GM23248 (cell line): ENCODE data around the gene THAP3. TPM values are rescaled to one million over a fixed set of nuclear protein-coding genes. Genes with fewer than 3 reads are reported as not detected.

Source experiments
- DNase-seq: peaks from one replicate; pipeline ENCODE4 v3.0.0-alpha.2; 2015
- H2AFZ ChIP-seq: fragments of 200-600 bp; sonication (generic); 2 replicates; pipeline ENCODE4 v1.6.1; 2016; ENCODE audit warnings: antibody characterized with exemption
- H3F3A ChIP-seq: fragments of 200-600 bp; sonication (generic); 2 replicates; pipeline ENCODE4 v1.6.1; 2016; ENCODE audit warnings: mild to moderate bottlenecking, antibody characterized with exemption, mixed run types; ENCODE audit not compliant: insufficient read depth
- H3K27ac ChIP-seq: fragments of 200-600 bp; sonication (generic); 2 replicates; pipeline ENCODE4 v1.5.1; 2016; ENCODE audit warnings: mild to moderate bottlenecking
- H3K27me3 ChIP-seq: fragments of 200-600 bp; sonication (generic); replicated peaks from 2 replicates; pipeline ENCODE4 v1.6.1; 2016; ENCODE audit warnings: mild to moderate bottlenecking; ENCODE audit not compliant: insufficient read depth
- H3K36me3 ChIP-seq: fragments of 200-600 bp; sonication (generic); 2 replicates; pipeline ENCODE4 v1.6.1; 2016; ENCODE audit warnings: low read depth, mild to moderate bottlenecking
- H3K4me1 ChIP-seq: fragments of 200-600 bp; sonication (generic); 2 replicates; pipeline ENCODE4 v1.6.1; 2016; ENCODE audit warnings: mild to moderate bottlenecking; ENCODE audit not compliant: insufficient read depth
- H3K4me2 ChIP-seq: fragments of 200-600 bp; sonication (generic); one replicate; pipeline ENCODE4 v1.6.1; 2016; ENCODE audit warnings: mild to moderate bottlenecking; ENCODE audit not compliant: unreplicated experiment
- H3K4me3 ChIP-seq: fragments of 200-600 bp; sonication (generic); 2 replicates; pipeline ENCODE4 v1.5.1; 2016; ENCODE audit warnings: mild to moderate bottlenecking
- H3K79me2 ChIP-seq: fragments of 200-600 bp; sonication (generic); 2 replicates; pipeline ENCODE4 v1.6.1; 2016; ENCODE audit warnings: mild to moderate bottlenecking; ENCODE audit not compliant: insufficient read depth
- H3K9ac ChIP-seq: fragments of 200-600 bp; sonication (generic); 2 replicates; pipeline ENCODE4 v1.6.1; 2016; ENCODE audit warnings: mild to moderate bottlenecking
- H3K9me2 ChIP-seq: fragments of 200-600 bp; sonication (generic); 2 replicates; pipeline ENCODE4 v1.6.1; 2016; ENCODE audit warnings: mixed run types, mild to moderate bottlenecking, moderate library complexity; ENCODE audit not compliant: insufficient read depth
- H3K9me3 ChIP-seq: fragments of 200-600 bp; sonication (generic); one replicate; pipeline ENCODE4 v1.6.1; 2017; ENCODE audit warnings: low read depth
- H4K20me1 ChIP-seq: fragments of 200-600 bp; sonication (generic); 2 replicates; pipeline ENCODE4 v1.6.0; 2016; ENCODE audit not compliant: insufficient read depth
- EZH2 ChIP-seq: fragments of 200-600 bp; sonication (generic); IDR thresholded peaks from 2 replicates; pipeline ENCODE4 v1.6.1; 2018; ENCODE audit warnings: antibody characterized with exemption, mild to moderate bottlenecking; ENCODE audit not compliant: insufficient read depth, poor library complexity, severe bottlenecking
- EZH2phosphoT487 ChIP-seq: fragments of 200-600 bp; sonication (generic); IDR thresholded peaks from 2 replicates; pipeline ENCODE4 v1.6.1; 2018; ENCODE audit warnings: antibody characterized with exemption, moderate library complexity, mild to moderate bottlenecking, low read depth; ENCODE audit not compliant: insufficient read depth
- WGBS, 2 experiments: methylation state at CpG; one replicate each; pipeline ENCODE4 v1.1.6; 2015 to 2017; ENCODE audit warnings: low lambda C conversion rate in 2 of 2, low coverage in 1 of 2; ENCODE audit errors: missing lambda C conversion rate in 2 of 2; 5-methylcytosine and 5-hydroxymethylcytosine counted together
- in situ Hi-C: fragments of 300-500 bp; cut with MboI; formaldehyde crosslinking; loops from 2 replicates; pipeline ENCODE4 v1.15.0; 2020
- polyA plus RNA-seq: library from polyadenylated mRNA; unstranded; fragments of >200 nt; fragmentation: Nextera tagmentation; extraction: Ambion mirVana; gene quantifications from 2 replicates; pipeline ENCODE4 v1.2.1, GENCODE V29; 2016
- total RNA-seq: library from RNA; depleted of rRNA; stranded (reverse); fragments of >200 nt; shearing (Covaris generic); gene quantifications from 2 replicates; pipeline ENCODE4 v1.2.3, GENCODE V29; 2014

THAP3 gene
- total and polyA plus RNA-seq, 2 experiments from 2014 or later, result 14.5 to 19.0 TPM

- H2AFZ ChIP-seq, result no peak overlapping the region
- TF ChIP-seq EZH2phosphoT487 (no peak), EZH2 (no peak)
- H4K20me1 ChIP-seq, result no peaks in the 10 kb centered on the region
- DNase-seq, result no peak
- no peaks in the 10 kb centered on the region for H3K9me3 ChIP-seq
- H3K79me2 ChIP-seq, result peaks cover 61% of the 10 kb centered on the region
- peaks cover 26% of the 10 kb centered on the region for H3F3A ChIP-seq
- in situ Hi-C loops, result no loop called here
- 0 out of 2 replicates have a peak, but pooled peaks cover 4% of the 10 kb centered on the region for H3K36me3 ChIP-seq
- H3K4me1 ChIP-seq, result no peaks in the 10 kb centered on the region
- H3K27me3 ChIP-seq, result no peaks in the 10 kb centered on the region
- H3K9ac ChIP-seq, result no peak overlapping the region
- no peak overlapping the region for H3K4me3 ChIP-seq
- H3K9me2 ChIP-seq, result no peaks in the 10 kb centered on the region
- no peak overlapping the region for H3K4me2 ChIP-seq
- 96 to 98% methylated on average over 9 of the region's 9 CpGs for WGBS, 2 experiments
- no peak overlapping the region for H3K27ac ChIP-seq
Observed at GRCh38 chr1:6627031-6627430, 2.4 kb downstream of the THAP3 start.

GRCh38 chr1:6627841-6628545 lies 3.3 kb downstream of the THAP3 start:
- TF ChIP-seq EZH2, result no peak
- no peak for TF ChIP-seq EZH2phosphoT487
- no peak overlapping the region for H3K4me3 ChIP-seq
- H3K4me1 ChIP-seq, result no peaks in the 10 kb centered on the region
- H3K27ac ChIP-seq, result no peak overlapping the region
- in situ Hi-C loops, result no loop called here
- DNase-seq, result no peak
- 91 to 93% methylated on average over 21 of the region's 21 CpGs for WGBS, 2 experiments
- peaks cover 52% of the 10 kb centered on the region for H3K79me2 ChIP-seq
- no peaks in the 10 kb centered on the region for H3K9me2 ChIP-seq
- no peaks in the 10 kb centered on the region for H3K27me3 ChIP-seq
- peaks cover 17% of the 10 kb centered on the region for H3F3A ChIP-seq
- H3K9ac ChIP-seq, result no peak overlapping the region
- H3K36me3 ChIP-seq, result 0 out of 2 replicates have a peak, but pooled peaks cover 4% of the 10 kb centered on the region
- no peak overlapping the region for H3K4me2 ChIP-seq
- H2AFZ ChIP-seq, result no peak overlapping the region
- no peaks in the 10 kb centered on the region for H3K9me3 ChIP-seq
- H4K20me1 ChIP-seq, result no peaks in the 10 kb centered on the region

GRCh38 chr1:6628971-6629479 lies 4.4 kb downstream of the THAP3 start:
- no peaks in the 10 kb centered on the region for H3K9me2 ChIP-seq
- WGBS, 2 experiments, result 86 to 87% methylated on average over 12 of the region's 12 CpGs
- no peaks in the 10 kb centered on the region for H4K20me1 ChIP-seq

GRCh38 chr1:6630027-6630426 lies 5.4 kb downstream of the THAP3 start:
- TF ChIP-seq EZH2 (no peak), EZH2phosphoT487 (no peak)
- no peaks in the 10 kb centered on the region for H3F3A ChIP-seq
- H3K9ac ChIP-seq, result no peak overlapping the region
- no peaks in the 10 kb centered on the region for H3K9me2 ChIP-seq
- no peak overlapping the region for H2AFZ ChIP-seq
- H3K36me3 ChIP-seq, result peaks cover 4% of the 10 kb centered on the region; the same call in 1 of the 2 replicates
- no peaks in the 10 kb centered on the region for H3K4me1 ChIP-seq
- no peak overlapping the region for H3K4me2 ChIP-seq
- H3K9me3 ChIP-seq, result no peaks in the 10 kb centered on the region
- no peaks in the 10 kb centered on the region for H4K20me1 ChIP-seq
- no peak overlapping the region for H3K4me3 ChIP-seq
- WGBS, 2 experiments, result 95 to 96% methylated on average over 8 of the region's 8 CpGs
- in situ Hi-C loops, result no loop called here
- DNase-seq, result no peak
- peaks cover 36% of the 10 kb centered on the region for H3K79me2 ChIP-seq
- no peak overlapping the region for H3K27ac ChIP-seq
- no peaks in the 10 kb centered on the region for H3K27me3 ChIP-seq

More at GRCh38 chr1:6628971-6629479, 4.4 kb downstream of the THAP3 start:
- Histone ChIP-seq H3K9ac (no peak overlapping the region), H3F3A (peaks cover 7% of the 10 kb centered on the region), H3K4me2 (no peak overlapping the region), H3K36me3 (peaks cover 4% of the 10 kb centered on the region; the same call in 1 of the 2 replicates), H3K9me3 (no peaks in the 10 kb centered on the region), H3K79me2 (peaks cover 41% of the 10 kb centered on the region), H3K27ac (no peak overlapping the region), H2AFZ (no peak overlapping the region), H3K4me1 (no peaks in the 10 kb centered on the region), H3K4me3 (no peak overlapping the region), H3K27me3 (no peaks in the 10 kb centered on the region)
- TF ChIP-seq EZH2 (no peak), EZH2phosphoT487 (no peak)
- in situ Hi-C loops, result no loop called here
- DNase-seq, result no peak
